CD4-positive, alpha-beta T cell (primary cell): ENCODE results near the gene IZUMO1. TPM values are rescaled to one million over a fixed set of nuclear protein-coding genes. Genes with fewer than 3 reads are reported as not detected.
"Not testable (repeated sequence)": the region's sequence is repeated elsewhere in the genome, so short reads cannot be mapped to it uniquely, and the experiment has no call there.

Experiments
- ATAC-seq: fragments of 200-7000 bp; cut with Tn5 transposase; one replicate; pipeline ENCODE4 v1.10.0; 2022; ENCODE audit warnings: mild to moderate bottlenecking; ENCODE audit not compliant: poor library complexity
- CTCF ChIA-PET: fragments of 350-600 bp; sonication (Branson Sonifier 250); formaldehyde crosslinking; loops from one replicate; lab custom pipeline; 2021; ENCODE audit warnings: antibody characterized with exemption, inconsistent platforms; lab: Charles Lee
- POLR2A ChIA-PET: fragments of 350-600 bp; sonication (Branson Sonifier 250); formaldehyde crosslinking; loops from one replicate; lab custom pipeline; 2021; ENCODE audit warnings: antibody characterized with exemption, inconsistent platforms; lab: Charles Lee
- DNase-seq, 14 experiments: peaks; one replicate each; pipeline ENCODE4 v3.0.0-alpha.2; 2013 to 2020; ENCODE audit warnings: mixed read lengths in 2 of 14
- H3K27ac ChIP-seq, 2 donors: one replicate each; pipeline versions ENCODE4 v1.5.1 to v1.7.0; 2013; ENCODE audit warnings: low read length in 2 of 2, low read depth in 1 of 2, mild to moderate bottlenecking in 1 of 2
- H3K27me3 ChIP-seq, 2 experiments: 1 replicate in 1 of 2; 2 replicates in 1 of 2; pipeline versions ENCODE4 v1.6.1 to v1.7.0; 2013; ENCODE audit warnings: low read length in 2 of 2, control low read depth in 1 of 2, mild to moderate bottlenecking in 1 of 2, moderate library complexity in 1 of 2; ENCODE audit not compliant: insufficient read depth in 2 of 2, control insufficient read depth in 1 of 2
- H3K36me3 ChIP-seq: one replicate; pipeline ENCODE4 v1.6.1; 2013; ENCODE audit warnings: low read length, control low read depth; ENCODE audit not compliant: insufficient read depth
- H3K4me1 ChIP-seq: one replicate; pipeline ENCODE4 v1.6.1; 2013; ENCODE audit warnings: low read length, control low read depth; ENCODE audit not compliant: insufficient read depth
- H3K4me3 ChIP-seq: one replicate; pipeline ENCODE4 v1.5.1; 2013; ENCODE audit warnings: mild to moderate bottlenecking, low read length, moderate library complexity
- H3K9me3 ChIP-seq, 2 experiments: 1 replicate in 1 of 2; 2 replicates in 1 of 2; pipeline versions ENCODE4 v1.6.1 to v1.7.0; 2013; ENCODE audit warnings: low read length in 2 of 2, mild to moderate bottlenecking in 2 of 2, control low read depth in 1 of 2, moderate library complexity in 1 of 2; ENCODE audit not compliant: control insufficient read depth in 1 of 2, insufficient read depth in 1 of 2
- H3K27ac Mint-ChIP-seq: one replicate; pipeline ENCODE4 v1.8.0; 2020; ENCODE audit warnings: mixed read lengths
- H3K27me3 Mint-ChIP-seq: one replicate; pipeline ENCODE4 v1.8.0; 2021; ENCODE audit warnings: mixed read lengths
- H3K36me3 Mint-ChIP-seq: one replicate; pipeline ENCODE4 v1.8.0; 2021; ENCODE audit warnings: low read depth, mixed read lengths
- H3K4me1 Mint-ChIP-seq: one replicate; pipeline ENCODE4 v1.8.0; 2021; ENCODE audit warnings: low read depth, mixed read lengths
- H3K4me3 Mint-ChIP-seq: one replicate; pipeline ENCODE4 v1.8.0; 2020; ENCODE audit warnings: mild to moderate bottlenecking, mixed read lengths
- H3K9me3 Mint-ChIP-seq: one replicate; pipeline ENCODE4 v1.8.0; 2020; ENCODE audit warnings: mixed read lengths
- intact Hi-C, 2 experiments: fragments of 100-400 bp; cut with DNase I in 1 of 2; cut with micrococcal nuclease in 1 of 2; formaldehyde crosslinking; loops; one replicate each; pipeline versions ENCODE4 v1.15.1 to v1.9.0; 2023 to 2025; cut with DNase I, micrococcal nuclease
- total RNA-seq, 174 experiments: library from RNA in 2 of 174; stranded (reverse) in 2 of 174; gene quantifications; one replicate each; pipeline ENCODE4 v1.2.3 and lab custom pipeline; 2021 to 2026
- TF ChIP-seq, protein P1 (sequence below): fragments of 200-600 bp; IDR thresholded peaks from one replicate; pipeline ENCODE4 v1.8.0; 2022; ENCODE audit warnings: antibody characterized with exemption, mild to moderate bottlenecking

Gene IZUMO1
- total RNA-seq, 2 experiments from 2014 or later, result not detected

DNA sequence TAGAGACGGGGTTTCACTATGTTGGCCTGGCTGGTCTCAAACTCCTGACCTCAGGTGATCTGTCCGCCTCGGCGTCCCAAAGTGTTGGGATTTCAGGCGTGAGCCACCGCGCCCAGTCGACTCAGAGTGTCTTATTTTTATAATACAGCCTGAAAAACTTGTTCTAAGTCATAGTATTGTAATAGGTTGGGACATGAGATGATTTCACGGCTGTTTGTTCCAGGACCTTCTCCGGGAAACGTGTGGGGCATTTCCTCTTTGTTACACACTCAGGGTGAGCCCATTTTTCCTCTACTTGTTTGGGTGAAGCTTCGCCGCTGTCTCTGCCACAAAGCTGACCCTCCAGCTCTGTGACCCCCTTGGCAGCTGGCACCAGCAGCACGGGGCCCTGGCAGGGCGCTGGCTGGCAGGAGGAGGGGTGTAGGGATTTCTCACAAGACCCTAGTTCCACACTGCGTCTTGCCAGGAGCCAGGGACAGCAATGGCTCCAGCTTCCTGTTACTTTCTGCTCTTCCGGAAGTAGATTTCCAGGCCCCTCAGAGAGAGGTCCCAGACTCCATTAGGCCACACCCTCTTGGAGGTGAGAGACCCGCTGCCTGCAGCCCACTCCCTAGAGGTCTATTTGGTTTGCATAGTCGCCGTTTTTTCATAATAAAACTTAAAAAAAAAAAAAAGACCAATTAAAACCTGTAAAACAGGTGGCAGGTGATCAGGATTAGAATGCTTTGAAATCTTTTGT lies 24.2 kb upstream of the IZUMO1 start:
- H3K27ac ChIP-seq, result no peak overlapping the region
- no peak overlapping the region for H3K4me3 ChIP-seq
- Mint-ChIP-seq H3K4me3 (no peak overlapping the region), H3K27ac (no peak overlapping the region), H3K27me3 (peaks cover 22% of the 10 kb centered on the region), H3K36me3 (no peaks in the 10 kb centered on the region), H3K9me3 (no peaks in the 10 kb centered on the region), H3K4me1 (no peaks in the 10 kb centered on the region)
- H3K9me3 ChIP-seq, result no peaks in the 10 kb centered on the region
- no peak for DNase-seq
- H3K36me3 ChIP-seq, result no peaks in the 10 kb centered on the region
- POLR2A ChIA-PET, result no interaction called here
- peaks cover 4 to 6% of the 10 kb centered on the region in 2 experiments for H3K27me3 ChIP-seq
- CTCF ChIA-PET, result no interaction called here
- no peak for ATAC-seq
- intact Hi-C loops, result no loop called here
- H3K4me1 ChIP-seq, result no peaks in the 10 kb centered on the region
- TF ChIP-seq, protein P1, sequence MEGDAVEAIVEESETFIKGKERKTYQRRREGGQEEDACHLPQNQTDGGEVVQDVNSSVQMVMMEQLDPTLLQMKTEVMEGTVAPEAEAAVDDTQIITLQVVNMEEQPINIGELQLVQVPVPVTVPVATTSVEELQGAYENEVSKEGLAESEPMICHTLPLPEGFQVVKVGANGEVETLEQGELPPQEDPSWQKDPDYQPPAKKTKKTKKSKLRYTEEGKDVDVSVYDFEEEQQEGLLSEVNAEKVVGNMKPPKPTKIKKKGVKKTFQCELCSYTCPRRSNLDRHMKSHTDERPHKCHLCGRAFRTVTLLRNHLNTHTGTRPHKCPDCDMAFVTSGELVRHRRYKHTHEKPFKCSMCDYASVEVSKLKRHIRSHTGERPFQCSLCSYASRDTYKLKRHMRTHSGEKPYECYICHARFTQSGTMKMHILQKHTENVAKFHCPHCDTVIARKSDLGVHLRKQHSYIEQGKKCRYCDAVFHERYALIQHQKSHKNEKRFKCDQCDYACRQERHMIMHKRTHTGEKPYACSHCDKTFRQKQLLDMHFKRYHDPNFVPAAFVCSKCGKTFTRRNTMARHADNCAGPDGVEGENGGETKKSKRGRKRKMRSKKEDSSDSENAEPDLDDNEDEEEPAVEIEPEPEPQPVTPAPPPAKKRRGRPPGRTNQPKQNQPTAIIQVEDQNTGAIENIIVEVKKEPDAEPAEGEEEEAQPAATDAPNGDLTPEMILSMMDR, result no peak

DNA sequence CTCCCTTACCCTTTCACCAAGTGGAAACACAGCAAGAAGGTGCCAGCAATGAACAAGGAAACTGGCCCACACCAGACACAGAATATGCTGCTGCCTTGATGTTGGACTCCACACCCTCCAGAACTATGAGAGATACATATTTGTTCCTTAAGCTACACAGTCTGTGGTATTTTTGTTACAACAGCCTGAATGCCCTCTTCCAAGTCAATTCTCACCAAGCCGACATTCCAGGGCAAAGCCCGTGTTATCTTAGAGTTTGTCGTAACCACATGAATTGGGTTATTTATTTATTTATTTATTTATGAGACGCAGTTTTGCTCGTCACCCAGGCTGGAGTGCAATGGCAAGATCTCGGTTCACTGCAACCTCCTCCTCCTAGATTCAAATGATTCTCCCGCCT lies 23.6 kb upstream of the IZUMO1 start:
- intact Hi-C loops, result no loop called here
- no peak overlapping the region for H3K4me3 ChIP-seq

DNA sequence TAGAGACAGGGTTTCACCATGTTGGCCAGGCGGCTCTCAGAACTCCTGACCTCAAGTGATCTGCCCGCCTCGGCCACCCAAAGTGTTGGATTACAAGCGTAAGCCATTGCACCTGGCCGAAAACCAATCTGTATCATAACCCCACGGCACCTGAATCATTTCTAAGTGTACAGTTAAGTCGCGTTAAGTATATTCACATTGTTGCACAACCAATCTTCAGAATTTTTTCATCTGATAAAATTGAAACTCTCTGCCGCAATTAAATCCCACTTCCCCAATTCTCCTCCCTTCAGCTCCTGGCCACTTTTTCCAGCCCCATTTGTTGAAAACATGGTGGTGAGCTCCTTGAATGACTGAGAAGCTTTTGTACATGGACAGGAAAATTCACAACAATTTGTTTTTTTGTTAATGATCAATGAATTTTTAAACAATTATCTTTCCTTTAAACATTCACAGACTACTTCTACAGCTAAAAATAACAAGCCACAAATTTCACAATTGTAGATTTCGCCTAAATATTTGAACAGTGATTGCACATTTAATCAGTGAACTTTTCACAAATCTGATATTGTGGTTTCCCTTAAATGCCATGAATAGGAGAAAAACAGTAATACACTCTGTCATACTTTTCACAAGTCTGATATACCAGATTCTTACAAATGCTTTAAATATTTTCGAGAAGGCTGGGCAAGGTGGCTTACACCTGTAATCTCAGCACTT lies 22.4 kb upstream of the IZUMO1 start:
- H3K9me3 Mint-ChIP-seq, result no peaks in the 10 kb centered on the region
- peaks cover 27% of the 10 kb centered on the region for H3K27me3 Mint-ChIP-seq
- Histone ChIP-seq H3K9me3 (no peaks in the 10 kb centered on the region), H3K27me3 (peaks cover 4 to 6% of the 10 kb centered on the region in 2 experiments), H3K27ac (no peak overlapping the region), H3K4me3 (no peak overlapping the region), H3K4me1 (no peaks in the 10 kb centered on the region), H3K36me3 (no peaks in the 10 kb centered on the region)
- no peak for DNase-seq
- H3K36me3 Mint-ChIP-seq, result no peaks in the 10 kb centered on the region
- TF ChIP-seq, protein P1, result no peak
- no peaks in the 10 kb centered on the region for H3K4me1 Mint-ChIP-seq
- POLR2A ChIA-PET, result interaction anchor here (0.6 kb wide), 1 partner anchor 58 kb away, joined by 3 read pairs; no protein-coding TSS in a partner anchor
- H3K27ac Mint-ChIP-seq, result no peak overlapping the region
- intact Hi-C loops, result no loop called here
- no peak overlapping the region for H3K4me3 Mint-ChIP-seq
- no peak for ATAC-seq
- CTCF ChIA-PET, result interaction anchor here (1.2 kb wide), 1 partner anchor 146 kb away, joined by 3 read pairs; no protein-coding TSS in a partner anchor

More for the DNA sequence above, 23.6 kb upstream of the IZUMO1 start:
- Mint-ChIP-seq H3K4me3 (no peak overlapping the region), H3K27me3 (peaks cover 27% of the 10 kb centered on the region), H3K36me3 (no peaks in the 10 kb centered on the region), H3K27ac (no peak overlapping the region), H3K4me1 (no peaks in the 10 kb centered on the region), H3K9me3 (no peaks in the 10 kb centered on the region)
- Histone ChIP-seq H3K4me1 (no peaks in the 10 kb centered on the region), H3K9me3 (no peaks in the 10 kb centered on the region), H3K27ac (no peak overlapping the region), H3K36me3 (no peaks in the 10 kb centered on the region), H3K27me3 (peaks cover 4 to 6% of the 10 kb centered on the region in 2 experiments)
- DNase-seq, result no peak
- no peak for ATAC-seq
- ChIA-PET CTCF (interaction anchor here (1.2 kb wide), 1 partner anchor 147 kb away, joined by 3 read pairs; no protein-coding TSS in a partner anchor), POLR2A (interaction anchor here (0.6 kb wide), 1 partner anchor 60 kb away, joined by 3 read pairs; no protein-coding TSS in a partner anchor)
- TF ChIP-seq, protein P1, result no peak

DNA sequence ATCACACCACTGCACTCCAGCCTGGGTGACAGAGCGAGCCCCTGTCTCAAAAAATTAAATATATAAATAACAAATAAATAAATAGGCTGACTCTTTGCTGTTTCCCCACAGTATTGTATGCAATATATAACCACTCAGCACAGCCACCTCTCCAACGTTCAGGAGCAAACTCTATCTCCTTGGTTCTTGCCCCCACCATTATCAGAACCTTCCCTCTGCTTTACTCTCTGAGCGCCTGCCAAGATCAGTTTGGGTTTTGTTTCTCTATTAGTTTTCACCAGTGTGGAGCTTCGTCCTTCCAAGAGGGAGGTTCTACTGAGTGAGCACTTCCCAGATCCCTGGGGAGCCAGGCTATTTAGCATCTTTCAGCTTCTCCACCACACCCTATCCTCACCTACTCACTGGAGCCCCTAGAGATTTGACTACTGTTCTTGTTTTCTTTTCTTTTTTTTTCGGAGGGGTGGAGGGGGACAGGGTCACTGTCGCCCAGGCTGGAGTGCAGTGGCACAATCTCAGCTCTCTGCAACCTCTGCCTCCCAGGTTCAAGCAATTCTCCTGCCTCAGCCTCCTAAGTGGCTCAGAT lies 21.6 kb upstream of the IZUMO1 start:
- H3K36me3 Mint-ChIP-seq, H3K4me3 ChIP-seq, H3K36me3 ChIP-seq, H3K4me1 ChIP-seq, DNase-seq, CTCF ChIA-PET, POLR2A ChIA-PET, ATAC-seq, H3K27me3 ChIP-seq, H3K9me3 Mint-ChIP-seq, intact Hi-C loops, H3K27ac Mint-ChIP-seq, H3K4me3 Mint-ChIP-seq, H3K9me3 ChIP-seq, H3K27ac ChIP-seq, H3K4me1 Mint-ChIP-seq: not testable (repeated sequence)
- peaks cover 27% of the 10 kb centered on the region for H3K27me3 Mint-ChIP-seq
